Fibroblast of the conjunctiva (primary cell): ENCODE results near the gene COL7A1.

Experiments
- DNase-seq: peaks from one replicate; pipeline ENCODE4 v3.0.0-alpha.2; 2010; ENCODE audit warnings: low read depth

The COL7A1 gene

GRCh38 chr3:48595075-48595525, at the start of gene COL7A1:
COL7A1 (minus strand) TSS chr3:48595329; CDS start chr3:48595159, 170 bp downstream.
- DNase-seq = no peak

GRCh38 chr3:48642605-48643004, 47.5 kb upstream of the COL7A1 start:
- DNase-seq = no peak

- no peak for DNase-seq
These were observed 46.3 kb upstream of the COL7A1 start for GRCh38 chr3:48641396-48641795.

GRCh38 chr3:48639944-48640606, 44.9 kb upstream of the COL7A1 start:
- DNase-seq = no peak

- DNase-seq = no peak
These were observed 42.2 kb upstream of the COL7A1 start for GRCh38 chr3:48637305-48637704.

- DNase-seq = no peak
These were observed 41.1 kb upstream of the COL7A1 start for GRCh38 chr3:48636149-48636655.

GRCh38 chr3:48635222-48636021, 40.3 kb upstream of the COL7A1 start, which contains the start of gene SLC26A6:
SLC26A6 (minus strand) TSS chr3:48635461; CDS start chr3:48635393, 68 bp downstream.
- DNase-seq = peak; percentile 92

GRCh38 chr3:48634661-48635221, 39.6 kb upstream of the COL7A1 start:
- DNase-seq = peak; percentile 27

- no peak for DNase-seq
These were observed 38.6 kb upstream of the COL7A1 start for GRCh38 chr3:48633743-48634142.

GRCh38 chr3:48633256-48633655, 38.1 kb upstream of the COL7A1 start:
- no peak for DNase-seq

GRCh38 chr3:48631516-48632448, 36.7 kb upstream of the COL7A1 start:
- DNase-seq = no peak

- DNase-seq = no peak
These were observed 35.7 kb upstream of the COL7A1 start for GRCh38 chr3:48630833-48631232.

GRCh38 chr3:48630407-48630806, 35.3 kb upstream of the COL7A1 start:
- DNase-seq = no peak

- DNase-seq = no peak
These were observed 34.8 kb upstream of the COL7A1 start for GRCh38 chr3:48629894-48630293.

GRCh38 chr3:48628277-48629017, 33.3 kb upstream of the COL7A1 start:
- DNase-seq = no peak

GRCh38 chr3:48625600-48625999, 30.5 kb upstream of the COL7A1 start:
- DNase-seq = no peak

GRCh38 chr3:48624767-48625166, 29.6 kb upstream of the COL7A1 start:
- DNase-seq = no peak

- no peak for DNase-seq
These were observed 28.9 kb upstream of the COL7A1 start for GRCh38 chr3:48623851-48624547.

GRCh38 chr3:48621461-48621869, 26.3 kb upstream of the COL7A1 start, which contains the start of gene TMEM89:
TMEM89 (minus strand) TSS chr3:48621769; CDS start chr3:48621756, 13 bp downstream.
- no peak for DNase-seq
